GM19193 (cell line): ENCODE results near the gene PITPNM3.

Source experiments
- POLR2A ChIP-seq: IDR thresholded peaks from 4 replicates; pipeline ENCODE4 v1.6.1; 2011; ENCODE audit not compliant: insufficient read depth, insufficient read length; ENCODE audit errors: extremely low read depth

The PITPNM3 gene

DNA sequence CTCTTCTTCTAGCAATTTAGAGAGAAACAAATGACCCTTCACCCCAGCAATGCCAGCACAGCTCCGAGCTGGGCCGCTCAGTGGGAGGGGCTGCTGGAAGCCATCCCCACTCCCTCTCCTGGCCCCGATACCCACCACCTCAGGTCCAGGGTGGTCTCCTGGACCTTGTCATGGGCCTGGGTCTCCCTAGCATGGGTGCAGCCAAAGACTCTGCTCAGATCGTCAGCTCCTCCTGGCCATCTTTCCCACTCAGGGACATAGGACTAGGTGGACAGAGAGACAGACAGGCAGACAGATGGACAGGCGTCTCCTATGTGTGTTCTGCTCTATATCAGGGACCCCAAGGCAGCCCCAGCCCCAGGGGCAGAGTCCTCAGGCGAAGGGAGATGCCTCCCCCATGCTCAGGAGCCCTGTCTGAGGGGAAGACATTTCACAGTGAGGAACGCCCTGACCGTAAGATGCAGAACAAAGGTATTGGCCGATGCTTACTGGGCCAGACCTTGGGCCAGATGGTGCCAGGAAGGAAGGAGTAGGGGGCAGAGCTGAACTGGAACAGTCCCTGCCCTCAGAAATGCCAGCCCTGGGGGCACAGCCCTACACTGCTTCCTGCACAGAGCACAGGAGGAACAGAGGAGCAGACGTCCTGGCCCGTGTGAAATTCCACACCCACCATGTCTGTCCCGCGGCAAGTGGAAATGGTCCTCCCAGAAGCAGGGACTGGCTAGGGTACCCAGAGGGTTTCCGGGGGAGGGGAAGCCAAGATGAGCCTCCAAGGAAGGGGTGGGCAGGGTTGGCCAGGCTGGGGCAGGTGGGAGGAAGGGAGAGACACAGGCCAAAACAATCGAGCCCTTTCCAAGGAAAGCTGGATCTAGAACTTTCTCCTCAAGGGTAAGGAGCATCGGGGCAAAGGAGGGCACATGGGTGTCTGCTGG is 13.0 kb downstream of the PITPNM3 start:
- TF ChIP-seq POLR2A = no peak

DNA sequence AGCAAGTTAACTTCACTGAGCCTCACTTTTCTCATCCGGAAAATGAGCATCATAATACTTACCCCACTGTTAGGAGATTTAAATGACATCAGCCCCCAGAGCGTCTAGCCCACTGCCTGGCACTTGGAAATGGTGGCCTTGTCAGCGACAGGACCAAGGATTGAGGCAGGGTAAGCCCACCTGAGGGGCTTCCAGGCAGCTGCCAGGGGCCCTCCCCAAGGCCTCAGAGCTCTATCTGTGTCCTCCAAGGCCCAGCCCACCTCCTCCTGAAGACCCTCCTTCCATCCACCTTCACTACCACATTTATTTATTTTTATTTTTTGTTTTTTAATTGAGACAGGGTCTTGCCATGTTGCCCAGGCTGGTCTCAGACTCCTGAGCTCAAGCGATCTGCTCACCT is 13.8 kb downstream of the PITPNM3 start:
- TF ChIP-seq POLR2A = no peak

DNA sequence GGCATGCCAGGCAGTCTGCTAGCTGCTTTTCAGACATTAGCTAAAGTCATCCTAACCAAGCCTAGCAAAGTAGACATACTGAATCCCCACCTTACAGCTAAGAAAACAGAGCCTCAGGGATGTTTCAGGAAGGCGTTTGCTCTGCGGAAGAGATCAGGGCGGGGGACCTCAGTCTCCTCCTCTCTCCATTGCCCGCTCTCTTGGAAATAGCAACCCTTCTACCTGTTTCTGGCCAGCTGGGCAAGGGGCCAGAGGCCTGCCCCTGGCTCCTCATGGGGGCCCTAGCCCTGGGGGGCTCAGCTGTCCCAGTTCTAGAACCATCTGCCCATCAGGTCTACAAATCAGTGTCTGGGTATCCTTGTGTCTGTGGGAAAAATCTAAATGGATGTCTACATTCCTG is 14.5 kb downstream of the PITPNM3 start:
- TF ChIP-seq POLR2A = no peak

DNA sequence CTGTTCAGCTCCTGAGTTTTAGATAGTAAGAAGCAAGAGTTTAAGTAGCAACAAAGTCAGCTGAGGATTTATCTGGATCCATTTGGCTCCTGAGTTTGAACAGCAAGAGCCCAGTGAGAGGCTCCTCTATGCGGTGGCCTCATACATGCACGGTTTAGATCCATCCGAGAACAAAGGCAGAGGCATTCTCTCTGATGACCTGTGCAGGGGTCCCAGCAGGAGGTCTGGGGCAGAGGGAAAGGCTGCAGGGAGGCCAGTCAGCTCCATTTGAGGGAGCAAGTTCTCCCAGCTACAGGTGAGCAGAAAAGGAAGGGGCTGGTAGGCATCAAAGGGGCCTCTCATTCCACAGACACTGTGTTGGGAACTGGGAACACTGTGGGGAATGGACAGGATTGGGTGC is 16.5 kb downstream of the PITPNM3 start:
- TF ChIP-seq POLR2A = no peak

DNA sequence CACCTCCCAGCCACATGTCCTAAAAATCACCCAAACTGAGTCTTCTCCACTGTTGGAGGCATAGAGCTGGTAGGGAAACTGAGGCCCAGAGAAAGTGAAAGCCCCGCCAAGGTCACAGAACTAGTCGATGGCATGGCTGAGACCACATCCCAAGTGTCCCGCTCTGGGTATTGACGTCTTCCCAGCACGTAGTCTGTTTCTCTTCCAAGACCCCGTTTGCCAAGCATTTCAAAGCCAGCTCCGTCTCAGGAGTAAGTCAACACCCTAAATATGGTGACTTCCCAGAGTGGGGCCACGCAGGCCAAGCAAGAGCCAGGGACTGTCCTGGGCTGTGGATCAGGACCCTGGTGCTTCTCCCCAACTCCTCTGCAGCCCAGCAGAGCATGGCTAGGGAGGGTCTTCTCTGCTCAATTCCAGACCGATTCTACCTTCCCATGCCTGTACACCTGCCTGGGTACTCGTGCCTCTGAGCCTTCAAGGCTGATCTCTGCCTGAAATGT is 19.7 kb downstream of the PITPNM3 start:
- no peak for TF ChIP-seq POLR2A

DNA sequence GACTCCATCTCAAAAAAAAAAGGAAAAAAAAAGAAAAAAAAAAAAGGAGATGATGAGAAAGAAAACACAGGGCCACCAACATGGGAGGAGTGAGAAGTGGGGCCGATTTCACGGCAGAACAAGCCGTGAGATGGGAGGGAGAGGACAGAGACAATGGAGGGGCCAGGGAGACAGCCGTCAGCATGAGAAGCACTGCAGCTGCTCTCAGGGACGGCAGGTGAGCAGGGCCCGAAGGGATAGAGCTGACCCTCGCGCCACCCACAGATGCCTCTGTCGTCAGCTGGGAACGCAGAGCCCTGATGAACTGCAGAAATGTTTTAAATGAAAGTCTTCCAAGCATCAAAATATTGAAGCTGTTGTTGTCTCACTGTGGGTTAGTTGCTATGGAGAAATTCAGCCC is 20.3 kb downstream of the PITPNM3 start:
- TF ChIP-seq POLR2A = no peak

DNA sequence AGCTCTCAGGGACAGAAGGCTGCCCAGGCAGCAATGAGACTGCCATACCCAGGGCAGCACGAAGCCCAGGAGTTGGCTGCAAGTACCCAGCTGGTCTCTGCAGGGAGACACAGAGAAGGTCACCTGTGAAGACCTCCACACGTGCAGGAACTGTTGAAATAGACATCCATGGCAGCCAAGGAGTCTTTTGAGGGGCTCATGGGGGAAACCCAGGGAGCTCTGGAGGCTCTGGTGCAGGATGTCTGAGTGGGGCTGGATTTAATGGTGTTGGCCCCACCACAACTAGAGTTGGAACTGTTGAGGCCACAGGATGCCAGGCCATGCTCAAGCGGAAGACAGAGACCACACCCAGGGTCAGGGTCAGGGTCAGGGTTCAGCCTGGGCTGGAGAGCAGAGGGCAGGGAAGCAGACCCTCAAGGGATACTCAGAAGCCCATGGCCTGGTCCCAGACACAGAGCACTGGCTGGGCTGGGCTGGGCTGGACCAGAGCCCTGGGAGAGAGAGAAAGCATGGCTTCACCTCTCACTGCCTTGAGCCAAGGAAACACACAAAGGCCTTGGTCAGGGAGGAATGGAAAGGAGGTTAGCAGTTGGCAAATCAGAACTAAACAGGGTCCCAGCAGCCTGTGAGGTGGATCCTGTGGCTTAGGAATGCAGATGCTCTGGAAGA is 21.4 kb downstream of the PITPNM3 start:
- no peak for TF ChIP-seq POLR2A

DNA sequence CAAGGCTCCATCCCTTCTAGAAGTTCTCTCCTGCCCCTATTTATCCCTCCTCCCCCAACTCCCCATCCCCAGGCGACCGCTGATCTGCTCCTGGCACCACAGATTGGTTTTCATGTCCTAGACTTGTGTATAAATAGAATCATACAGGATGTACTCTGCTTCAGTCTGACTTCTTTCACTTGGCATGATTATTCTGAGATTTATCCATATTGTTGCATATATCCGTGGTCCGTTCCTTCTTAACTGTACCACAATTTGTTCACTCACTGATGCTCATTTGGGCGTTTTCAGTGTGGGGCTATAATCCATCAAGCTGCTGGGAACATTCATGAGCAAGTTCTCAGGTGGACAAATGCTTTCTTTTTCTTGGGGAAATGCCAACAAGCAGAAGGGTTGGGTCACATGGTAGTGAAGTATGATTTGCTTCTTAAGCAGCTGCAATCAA is 23.9 kb downstream of the PITPNM3 start:
- TF ChIP-seq POLR2A = no peak

DNA sequence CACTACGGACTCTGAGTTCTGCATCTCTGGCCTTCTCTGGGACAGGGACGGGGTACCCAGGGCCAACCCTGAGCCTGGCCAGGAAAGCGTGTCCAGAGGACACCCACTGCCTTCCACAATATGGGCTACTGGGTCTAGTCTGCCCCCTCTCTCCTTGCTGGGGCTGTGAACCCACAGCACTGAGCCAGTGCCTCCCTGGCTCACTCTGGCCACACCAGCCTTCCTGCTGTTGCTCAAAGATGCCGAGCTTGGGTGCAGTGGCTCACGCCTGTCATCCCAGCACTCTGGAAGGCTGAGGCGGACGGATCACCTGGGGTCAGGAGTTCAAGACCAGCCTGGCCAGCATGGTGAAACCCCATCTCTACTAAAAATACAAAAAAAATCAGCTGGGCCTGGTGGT is 24.8 kb downstream of the PITPNM3 start:
- TF ChIP-seq POLR2A = no peak

DNA sequence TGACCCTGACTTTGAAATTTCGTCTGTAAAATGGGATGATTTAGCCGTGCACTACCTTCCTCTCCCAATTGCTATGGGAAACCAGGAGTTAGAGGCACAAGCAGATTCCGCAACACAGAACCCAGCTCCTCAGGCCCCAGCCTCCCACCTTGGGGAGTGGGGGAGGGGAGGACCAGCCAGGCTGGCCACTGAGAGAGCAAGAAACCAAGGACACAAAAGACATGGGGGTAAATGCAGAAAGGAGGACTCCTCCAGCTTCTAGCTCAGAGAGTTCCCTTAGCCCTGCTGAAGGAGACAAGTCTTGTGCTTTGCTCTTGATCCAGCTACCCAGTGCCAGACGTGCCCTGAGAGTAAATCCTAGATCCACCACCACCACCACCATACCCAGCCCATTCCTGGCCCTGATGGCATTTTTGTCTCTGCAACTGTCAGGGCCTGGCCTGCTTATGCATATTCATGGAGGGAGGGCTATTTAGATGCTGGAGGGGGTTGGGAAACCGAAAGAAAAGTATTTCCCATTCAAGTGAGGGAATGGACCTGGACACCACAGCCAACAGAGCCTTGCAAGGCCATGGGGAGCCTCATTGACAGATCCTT is 25.9 kb downstream of the PITPNM3 start:
- no peak for TF ChIP-seq POLR2A

DNA sequence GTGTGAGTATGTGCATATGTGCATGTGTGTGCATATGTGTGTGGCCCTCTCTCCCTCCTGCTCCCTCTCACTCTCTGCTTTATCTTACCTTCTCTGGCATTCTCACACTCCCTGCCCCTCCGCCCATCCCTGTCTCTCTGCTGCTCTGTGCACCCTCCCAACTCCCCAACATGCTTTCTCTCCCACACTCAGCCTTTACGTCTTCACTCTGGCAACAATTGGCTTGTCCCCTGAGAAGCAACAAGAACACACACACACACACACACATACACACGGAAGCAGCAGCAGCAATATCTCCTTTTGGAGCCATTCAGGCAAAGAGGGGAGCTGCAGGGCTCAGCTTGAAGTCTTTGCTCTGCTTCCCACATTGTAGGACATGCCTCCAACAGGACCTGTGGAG is 27.8 kb downstream of the PITPNM3 start:
- no peak for TF ChIP-seq POLR2A

DNA sequence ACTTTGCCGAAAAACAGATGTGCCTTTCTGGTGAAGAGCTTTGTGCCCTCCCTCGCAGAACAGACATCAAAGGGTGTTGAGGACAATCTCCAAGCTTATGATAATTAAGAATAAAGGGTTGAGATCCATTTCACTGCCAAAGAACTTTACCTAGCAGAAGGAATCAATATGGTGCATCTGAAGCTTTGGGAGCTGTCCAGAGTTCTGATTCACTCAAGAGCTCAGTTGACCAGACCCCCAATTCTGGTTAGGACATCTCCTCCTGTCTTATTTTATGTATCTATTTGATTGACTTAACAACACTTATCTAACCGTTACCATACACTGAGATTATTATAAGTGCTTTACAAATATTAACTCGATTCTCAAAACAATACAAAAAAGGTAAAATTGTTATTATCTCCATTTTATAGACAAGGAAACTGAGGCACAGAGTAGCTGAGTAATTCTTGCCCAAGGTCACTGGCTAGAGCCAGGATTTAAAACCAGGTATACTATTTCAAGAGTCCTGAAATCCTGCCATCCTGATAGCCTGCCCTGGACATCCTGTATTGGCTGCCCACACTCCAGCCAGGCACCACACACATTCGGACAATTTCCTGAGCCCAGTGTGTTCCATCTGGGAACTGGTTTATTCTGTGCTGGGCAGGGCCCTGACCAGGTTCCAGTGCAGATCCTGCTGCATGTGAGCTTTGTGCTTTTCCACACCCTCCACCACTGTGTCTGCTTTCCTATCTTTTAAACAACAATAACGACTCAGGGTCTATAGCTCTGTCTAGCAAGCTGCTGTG is 29.8 kb downstream of the PITPNM3 start:
- no peak for TF ChIP-seq POLR2A

DNA sequence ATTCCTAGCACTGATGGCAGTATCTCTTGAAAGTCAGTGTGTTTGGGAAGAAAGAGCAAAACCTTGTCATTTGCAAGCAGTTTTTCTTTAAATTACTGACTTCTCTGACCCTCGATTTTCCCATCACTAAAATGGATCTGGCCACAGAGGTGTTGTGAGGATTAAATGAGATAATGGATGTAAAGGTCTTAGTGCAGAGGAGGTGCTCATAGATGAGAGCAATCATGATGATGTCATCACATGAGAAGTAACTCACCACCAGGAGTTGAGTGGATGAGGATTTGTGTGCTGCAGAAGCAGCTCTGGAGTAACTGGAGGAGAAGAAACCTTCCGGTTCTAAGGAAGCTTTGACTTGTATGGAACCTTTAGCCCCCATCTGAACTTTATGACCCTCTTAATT is 30.6 kb downstream of the PITPNM3 start:
- TF ChIP-seq POLR2A = no peak

DNA sequence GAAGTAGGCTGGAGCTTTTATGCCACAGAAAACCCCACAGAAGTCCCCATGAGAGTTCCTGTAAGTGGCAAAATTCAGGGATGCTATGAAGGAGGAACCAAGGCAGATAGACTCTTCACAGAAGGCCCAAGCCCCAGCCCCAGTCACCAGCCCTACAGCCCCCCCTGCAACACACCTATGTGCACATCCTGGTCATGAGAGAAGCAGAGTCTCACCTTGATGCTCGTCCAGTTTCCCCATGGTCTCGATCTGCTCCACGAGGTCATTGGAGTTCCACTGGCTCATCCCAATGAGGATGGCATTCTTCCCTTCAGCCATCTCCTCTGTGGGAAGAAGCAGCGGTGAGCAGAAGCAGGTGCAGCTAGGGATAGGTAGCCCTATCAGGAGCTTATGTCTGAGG is 31.2 kb downstream of the PITPNM3 start:
- TF ChIP-seq POLR2A = no peak

DNA sequence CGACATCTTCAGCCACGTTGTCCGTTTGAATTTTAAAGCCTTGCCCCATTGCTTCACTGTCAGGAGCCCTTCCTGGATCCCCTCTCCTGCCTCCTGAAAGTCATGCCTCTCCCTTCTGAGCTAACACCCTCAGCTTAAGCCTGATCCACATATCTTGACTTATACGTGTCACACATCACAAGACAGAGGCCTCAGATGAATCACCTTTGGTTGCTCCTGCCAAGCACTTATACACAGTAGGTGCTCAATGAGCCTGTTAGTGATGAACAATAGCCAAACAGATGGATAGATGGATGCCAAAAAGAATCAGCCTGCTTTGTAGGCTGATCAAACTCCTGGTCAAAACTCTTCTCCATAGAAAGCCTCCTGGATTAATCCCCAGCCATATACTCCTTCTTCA is 31.8 kb downstream of the PITPNM3 start:
- TF ChIP-seq POLR2A = no peak
